ENCODE results near the gene HTRA3. TPM values are rescaled to one million over a fixed set of nuclear protein-coding genes. Genes with fewer than 3 reads are reported as not detected.

HTRA3 gene
- total and polyA plus RNA-seq, 2 of the 8 experiments (the other 6 are each of a cell fraction or from before 2014, with no cell fraction given): 3.2 to 5.8 TPM

DNA sequence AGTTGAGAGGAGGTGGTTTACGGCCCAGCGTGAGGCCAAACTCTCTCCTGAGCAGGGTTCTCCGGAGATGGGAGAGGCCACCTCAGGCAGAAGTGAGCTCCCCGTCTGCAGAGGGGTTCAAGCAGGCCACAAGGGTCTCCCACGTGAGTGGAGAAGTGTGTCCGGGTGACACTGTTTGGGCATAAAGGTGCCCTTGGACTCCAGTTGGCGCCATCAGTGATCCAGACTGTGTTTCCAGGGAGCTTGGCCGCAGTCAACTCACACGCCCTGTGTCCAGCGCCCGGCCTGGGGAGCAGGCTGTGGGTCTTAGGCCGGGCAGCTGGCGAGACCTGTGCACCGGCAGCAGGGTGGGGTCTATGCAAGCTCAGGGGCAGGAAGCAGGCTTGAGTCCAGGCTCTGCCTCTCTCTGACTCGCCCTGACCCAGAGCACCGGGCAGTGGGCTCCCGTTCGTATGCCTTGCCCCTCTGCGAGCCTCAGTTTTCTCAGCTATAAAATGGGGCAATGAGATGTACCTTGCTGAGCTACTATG, 24.6 kb upstream of the HTRA3 start:
- H2BK15ac ChIP-seq (ENCODE audit: low read length): no peak overlapping the region
- no peak overlapping the region for H3K56ac ChIP-seq (replicated peaks; ENCODE audit: insufficient read length, low read depth, low read length)
- ChIA-PET POLR2A (ENCODE audit: partially characterized antibody) (no interaction called here), CTCF (ENCODE audit: partially characterized antibody) (interaction anchor here (0.9 to 4.4 kb wide), 10 partner anchors 9 to 162 kb away, joined by 3 to 33 read pairs (median 4); no protein-coding TSS in a partner anchor)
- no peak overlapping the region for H2AFZ ChIP-seq (ENCODE audit: low read length)
- no peak overlapping the region for H2AK5ac ChIP-seq (ENCODE audit: low read depth, low read length)
- no peaks in the 10 kb centered on the region for H3K27me3 ChIP-seq (replicated peaks in 1 of 4; ENCODE audit: control insufficient read depth in 3 of 4, extremely low read depth in 1 of 4, insufficient read depth in 3 of 4, low read length in 3 of 4)
- H3K79me1 ChIP-seq (ENCODE audit: low read depth, low read length): no peaks in the 10 kb centered on the region
- FAIRE-seq (no peak), DNase-seq (ENCODE audit: low read depth in 1 of 2, low spot score in 2 of 2) (no peak)
- H3K23ac ChIP-seq (ENCODE audit: insufficient read length): no peak overlapping the region
- peaks cover 0 to 3% (median 0%) of the 10 kb centered on the region in 4 experiments; a peak in 3 of 7 replicates for H3K4me1 ChIP-seq (replicated peaks in 1 of 4; ENCODE audit: control insufficient read depth in 3 of 4, insufficient read depth in 4 of 4, low read length in 3 of 4)
- H3K14ac ChIP-seq (ENCODE audit: insufficient read length): no peak overlapping the region
- H4K20me1 ChIP-seq (replicated peaks in 1 of 2; ENCODE audit: control insufficient read depth in 1 of 2, insufficient read depth in 2 of 2, low read length in 2 of 2): no peaks in the 10 kb centered on the region
- H3K4me3 ChIP-seq (ENCODE audit: extremely low read depth in 1 of 4, insufficient read depth in 2 of 4, low read depth in 3 of 4, low read length in 4 of 4): no peak overlapping the region
- H4K91ac ChIP-seq (replicated peaks; ENCODE audit: insufficient read length, low read length): no peak overlapping the region
- H2BK120ac ChIP-seq (replicated peaks; ENCODE audit: low read depth, low read length): no peak overlapping the region
- H4K8ac ChIP-seq (ENCODE audit: extremely low read depth, insufficient read depth, low read length): no peak overlapping the region
- H3K4ac ChIP-seq (replicated peaks; ENCODE audit: insufficient read length, low read depth, low read length): no peak overlapping the region
- no peak overlapping the region for H4K5ac ChIP-seq (ENCODE audit: insufficient read length, low read depth, low read length)
- no peak overlapping the region for H3K4me2 ChIP-seq (ENCODE audit: insufficient read depth in 1 of 2, low read depth in 2 of 2, low read length in 2 of 2)
- H3K9me3 ChIP-seq (ENCODE audit: insufficient read depth in 2 of 2, low read depth in 1 of 2, low read length in 1 of 2): no peaks in the 10 kb centered on the region
- 93% methylated on average over 15 of the region's 19 CpGs; no CpG with 5 or more reads in 1 of the 2 experiments for WGBS, 2 experiments (ENCODE audit: extremely low coverage in 1 of 2, insufficient coverage in 1 of 2, insufficient read length in 1 of 2, insufficient replicate concordance in 2 of 2, low coverage in 1 of 2, low lambda C conversion rate in 2 of 2, missing lambda C conversion rate in 1 of 2)
- H3K27ac ChIP-seq (ENCODE audit: low read depth, low read length): no peak overlapping the region
- H3K18ac ChIP-seq (ENCODE audit: extremely low read depth, low read length): no peak overlapping the region; the same call in 1 of the 2 replicates
- no peak overlapping the region for H2BK12ac ChIP-seq (ENCODE audit: low read depth, low read length)
- no peaks in the 10 kb centered on the region for H3K79me2 ChIP-seq (ENCODE audit: control insufficient read depth in 1 of 2, insufficient read depth in 2 of 2, low read length in 2 of 2)
- H2BK20ac ChIP-seq (ENCODE audit: low read length): no peak overlapping the region
- H2BK5ac ChIP-seq (ENCODE audit: low read depth, low read length): no peak overlapping the region
- H3K9ac ChIP-seq (replicated peaks in 1 of 4; ENCODE audit: extremely low read depth in 1 of 4, low read depth in 3 of 4, low read length in 3 of 4): no peak overlapping the region
- no peaks in the 10 kb centered on the region for H3K23me2 ChIP-seq (ENCODE audit: low read depth, low read length)
- H3K36me3 ChIP-seq (ENCODE audit: control insufficient read depth in 2 of 4, insufficient read depth in 4 of 4, low read length in 3 of 4): no peaks in the 10 kb centered on the region
- TF ChIP-seq SIRT6 (IDR thresholded peaks at IDR 0.05; ENCODE audit: low read length): no peak
- no peak for TF ChIP-seq EP300 (IDR thresholded peaks at IDR 0.05; ENCODE audit: borderline replicate concordance in 1 of 2, low read depth in 2 of 2, low read length in 2 of 2)
- TF ChIP-seq RAD21 (IDR thresholded peaks at IDR 0.05 in 1 of 2, conservative IDR thresholded peaks at IDR 0.05 in 1 of 2; ENCODE audit: low read depth in 2 of 2, low read length in 2 of 2): no peak
- no peak for TF ChIP-seq CBX5 (IDR thresholded peaks at IDR 0.05; ENCODE audit: low read depth, low read length)
- TF ChIP-seq SUZ12 (IDR thresholded peaks at IDR 0.05; ENCODE audit: low read length): no peak
- TF ChIP-seq POLR2A (IDR thresholded peaks at IDR 0.05; ENCODE audit: control extremely low read depth in 1 of 2, low read depth in 2 of 2, low read length in 2 of 2): no peak
- no peak for TF ChIP-seq NRF1 (IDR thresholded peaks at IDR 0.05; ENCODE audit: low read depth, low read length)
- TF ChIP-seq EGR1 (IDR thresholded peaks at IDR 0.05; ENCODE audit: borderline replicate concordance, low read depth, low read length): no peak
- TF ChIP-seq CBX8 (IDR thresholded peaks at IDR 0.05; ENCODE audit: borderline replicate concordance, low read depth, low read length): no peak
- no peak for TF ChIP-seq CHD2 (IDR thresholded peaks at IDR 0.05; ENCODE audit: low read length)
- no peak for TF ChIP-seq FOSL1 (IDR thresholded peaks at IDR 0.05; ENCODE audit: insufficient read depth, low read depth, low read length)
- TF ChIP-seq RNF2 (IDR thresholded peaks at IDR 0.05; ENCODE audit: borderline replicate concordance, low read depth, low read length, missing control alignments, poor library complexity, severe bottlenecking): no peak
- TF ChIP-seq POLR2AphosphoS5 (IDR thresholded peaks at IDR 0.05; ENCODE audit: low read depth, low read length): no peak
- TF ChIP-seq YY1 (IDR thresholded peaks at IDR 0.05; ENCODE audit: low read depth, low read length): no peak

Measured in H1 (cell line).